Retina (tissue), 1 donor: ENCODE results near the gene PRKAR1B.

ENCODE experiments used
- DNase-seq: peaks from one replicate; pipeline ENCODE4 v3.0.0-alpha.2; 2016

Gene PRKAR1B

DNA sequence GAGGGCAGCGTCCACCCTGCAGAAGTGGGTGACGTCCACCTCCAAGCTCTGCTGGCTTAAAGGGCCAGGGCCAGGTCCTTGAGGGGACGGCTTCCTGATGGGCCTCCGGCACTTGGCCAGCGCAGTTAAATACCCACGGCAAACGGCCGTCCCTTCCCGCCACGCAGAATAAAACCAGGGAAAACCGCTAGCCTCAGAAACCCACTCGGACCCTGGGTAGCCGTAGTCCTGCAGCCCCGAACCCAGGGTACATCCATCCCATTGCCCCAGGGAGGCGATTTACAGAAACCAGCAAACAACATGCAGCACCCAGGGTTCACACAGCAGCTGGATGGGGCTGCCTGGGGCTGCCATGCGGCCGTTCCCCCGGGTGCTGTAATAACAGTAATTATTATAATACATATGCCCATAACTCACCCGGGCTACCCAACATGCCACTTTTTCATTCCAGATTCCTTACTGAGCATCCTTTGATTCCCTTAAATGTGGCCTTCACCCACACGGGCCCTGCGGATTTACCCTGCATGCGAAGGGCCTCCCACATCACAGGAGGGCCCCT lies 126.0 kb downstream of the PRKAR1B start:
- DNase-seq = no peak

DNA sequence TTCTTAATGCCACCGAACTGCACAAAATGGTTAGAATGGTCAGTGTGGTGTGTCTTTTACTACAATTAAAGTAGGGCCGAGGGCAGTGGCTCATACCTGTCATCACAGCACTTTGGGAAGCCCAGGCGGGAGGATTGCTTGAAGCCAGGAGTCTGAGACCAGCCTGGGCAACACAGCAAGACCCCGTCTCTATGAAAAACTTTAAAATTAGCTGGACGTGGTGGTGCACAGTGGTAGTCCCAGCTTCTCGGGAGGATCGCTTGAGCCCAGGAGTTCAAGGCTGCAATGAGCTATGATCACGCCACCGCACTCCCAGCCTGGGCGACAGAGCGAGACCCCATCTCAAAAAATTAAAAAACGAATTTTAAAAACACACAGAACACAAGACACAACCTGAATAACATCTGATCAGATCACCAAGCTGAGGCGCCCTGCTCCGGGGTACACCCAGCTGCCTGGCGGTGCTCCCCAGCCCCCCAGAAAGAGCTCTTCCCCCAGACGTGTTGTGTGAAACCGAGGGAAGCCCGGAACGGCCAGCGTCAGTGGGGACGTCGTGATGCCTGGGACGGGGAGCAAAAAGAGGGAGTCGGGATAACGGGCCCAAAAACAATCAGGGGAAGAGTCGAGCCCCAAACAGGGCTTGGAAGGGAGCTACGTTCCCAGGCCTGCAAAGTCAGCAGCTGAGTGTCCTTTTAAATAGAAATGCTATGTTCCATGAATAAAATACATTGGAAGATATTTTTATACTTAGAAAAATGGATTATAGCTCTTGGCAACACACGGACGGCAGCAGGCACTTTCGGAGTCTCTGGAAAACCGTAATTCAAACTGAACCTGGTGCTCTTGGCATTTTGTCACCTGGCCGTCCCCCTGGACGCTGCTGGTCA lies 126.7 kb downstream of the PRKAR1B start:
- DNase-seq = no peak

DNA sequence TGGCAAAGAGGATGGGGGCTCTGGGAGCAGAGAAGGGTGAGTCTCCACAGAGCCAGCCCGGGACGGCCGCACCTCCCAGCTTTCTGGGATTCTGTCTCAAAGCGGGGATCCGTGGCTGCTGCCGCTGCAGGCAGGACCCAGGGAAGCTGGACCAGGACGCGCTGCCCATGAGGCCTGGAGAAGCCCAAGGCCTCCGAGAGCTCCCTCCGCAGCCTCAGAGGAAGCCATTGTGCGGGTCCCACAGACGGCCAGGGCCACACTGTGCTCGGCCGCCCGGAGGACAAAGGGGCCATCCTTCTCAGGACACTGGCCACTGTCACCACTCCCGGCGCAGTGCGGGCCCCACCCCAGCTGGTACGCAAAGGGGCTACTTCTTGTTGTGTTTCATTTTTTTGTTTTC lies 128.2 kb downstream of the PRKAR1B start:
- DNase-seq = no peak

DNA sequence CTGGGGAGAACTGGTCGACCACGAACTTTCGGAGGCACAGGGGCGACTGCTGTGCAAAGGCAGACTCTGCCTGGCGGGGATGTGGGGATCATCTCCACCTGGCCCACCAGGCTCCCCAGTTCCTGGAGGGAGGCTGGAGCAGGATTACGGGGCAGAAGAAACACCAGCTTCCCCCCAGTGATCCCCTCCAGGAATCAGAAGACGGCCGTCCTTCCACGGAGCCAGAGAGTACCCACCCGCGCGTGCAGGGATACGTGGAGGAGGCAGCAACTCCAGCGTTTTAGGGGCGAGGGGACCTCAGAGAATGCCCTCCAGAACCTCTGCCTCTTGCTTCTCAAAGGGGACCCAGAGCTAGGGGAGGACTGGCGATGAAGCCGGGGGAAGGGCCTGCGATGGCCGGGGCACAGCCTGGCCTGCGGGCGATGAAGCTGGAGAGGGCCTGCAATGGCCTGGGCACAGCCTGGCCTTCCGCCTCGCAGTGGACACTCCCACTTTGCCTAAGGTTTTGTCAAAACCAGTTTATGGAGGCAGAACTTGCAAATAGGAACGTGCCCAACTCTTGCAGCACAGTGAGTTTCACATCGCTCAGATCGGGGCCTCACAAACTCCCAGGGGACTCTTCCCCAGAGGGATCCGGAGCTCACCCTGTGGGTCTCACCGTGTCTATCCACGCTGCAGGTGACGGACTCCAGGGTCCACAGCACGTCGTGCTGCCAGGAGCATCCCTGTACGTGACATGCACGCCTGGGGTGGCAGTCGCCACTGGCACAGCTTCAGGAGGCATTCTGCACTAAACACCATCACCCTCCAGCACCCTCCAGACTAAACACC lies 129.5 kb downstream of the PRKAR1B start:
- no peak for DNase-seq

DNA sequence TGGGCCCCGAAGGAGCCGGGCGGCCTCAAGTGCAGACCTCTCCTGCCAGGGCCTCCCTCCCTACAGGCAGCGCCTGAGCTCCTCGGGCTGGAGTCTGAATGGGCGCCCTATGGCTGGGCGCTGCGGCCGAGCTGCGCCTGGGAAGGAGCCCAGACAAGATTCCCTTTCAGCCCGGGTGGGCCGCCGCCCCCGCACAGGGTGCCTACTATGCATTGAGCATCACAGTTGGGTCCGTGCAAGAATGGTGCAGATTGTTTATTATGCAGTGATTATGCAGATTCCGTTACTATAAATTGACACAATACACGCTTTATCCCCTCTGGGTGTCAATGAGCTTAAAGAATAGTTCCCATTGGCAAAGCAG lies 130.3 kb downstream of the PRKAR1B start:
- DNase-seq = no peak

DNA sequence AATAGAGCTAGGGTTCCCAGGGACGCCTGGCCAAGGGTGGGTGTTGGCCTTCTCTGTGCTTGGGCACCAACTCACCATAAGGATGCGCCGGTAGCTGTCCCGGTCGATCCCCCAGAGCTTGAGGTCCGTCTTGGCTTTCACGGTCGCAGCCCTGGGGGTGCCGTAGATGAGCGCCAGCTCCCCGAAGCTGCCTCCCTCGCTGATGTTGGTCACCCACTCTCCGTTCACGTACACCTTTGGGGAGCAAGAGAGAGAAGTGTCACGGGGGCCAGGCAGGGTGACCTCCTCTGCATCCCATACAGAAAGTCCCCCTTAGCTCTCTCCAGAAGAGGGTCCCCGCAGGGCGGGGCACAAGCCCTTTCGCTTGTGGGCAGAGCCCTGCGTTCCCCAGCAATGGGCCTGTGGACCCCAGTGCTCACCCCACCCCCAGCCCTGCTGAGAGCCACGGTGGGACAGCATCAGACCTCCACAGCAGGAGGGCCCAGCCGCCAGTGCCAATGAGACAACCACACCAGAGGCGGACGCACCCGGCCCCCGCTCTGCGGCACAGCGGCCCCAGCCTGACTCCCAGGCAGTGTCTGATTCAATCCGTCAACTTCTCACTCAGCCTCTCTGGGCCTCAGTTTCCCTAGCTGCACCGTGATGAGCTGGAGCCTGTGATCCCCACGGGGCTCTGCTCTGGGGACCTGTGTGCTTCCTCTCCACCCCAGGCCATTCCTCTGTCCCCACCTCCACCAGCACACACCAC lies 130.8 kb downstream of the PRKAR1B start:
- no peak for DNase-seq

DNA sequence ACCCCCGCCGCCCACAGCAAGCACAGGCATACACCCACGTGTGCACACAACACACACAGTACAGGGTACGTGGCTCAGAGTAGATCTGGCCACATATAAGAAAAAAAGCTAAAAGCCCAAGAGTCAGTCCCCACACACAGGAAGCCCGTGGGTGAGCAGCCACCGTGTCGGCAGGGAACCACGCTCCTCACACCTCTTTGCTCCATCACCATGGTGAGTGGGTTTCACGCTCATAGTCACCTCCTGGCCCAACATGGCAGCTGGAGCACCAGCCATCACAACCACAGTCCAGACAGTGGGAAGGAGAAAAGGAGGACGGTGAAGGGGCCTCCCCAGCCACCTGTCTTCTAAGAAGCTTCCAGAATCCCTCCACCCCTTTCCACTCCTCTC lies 131.5 kb downstream of the PRKAR1B start:
- DNase-seq = no peak

DNA sequence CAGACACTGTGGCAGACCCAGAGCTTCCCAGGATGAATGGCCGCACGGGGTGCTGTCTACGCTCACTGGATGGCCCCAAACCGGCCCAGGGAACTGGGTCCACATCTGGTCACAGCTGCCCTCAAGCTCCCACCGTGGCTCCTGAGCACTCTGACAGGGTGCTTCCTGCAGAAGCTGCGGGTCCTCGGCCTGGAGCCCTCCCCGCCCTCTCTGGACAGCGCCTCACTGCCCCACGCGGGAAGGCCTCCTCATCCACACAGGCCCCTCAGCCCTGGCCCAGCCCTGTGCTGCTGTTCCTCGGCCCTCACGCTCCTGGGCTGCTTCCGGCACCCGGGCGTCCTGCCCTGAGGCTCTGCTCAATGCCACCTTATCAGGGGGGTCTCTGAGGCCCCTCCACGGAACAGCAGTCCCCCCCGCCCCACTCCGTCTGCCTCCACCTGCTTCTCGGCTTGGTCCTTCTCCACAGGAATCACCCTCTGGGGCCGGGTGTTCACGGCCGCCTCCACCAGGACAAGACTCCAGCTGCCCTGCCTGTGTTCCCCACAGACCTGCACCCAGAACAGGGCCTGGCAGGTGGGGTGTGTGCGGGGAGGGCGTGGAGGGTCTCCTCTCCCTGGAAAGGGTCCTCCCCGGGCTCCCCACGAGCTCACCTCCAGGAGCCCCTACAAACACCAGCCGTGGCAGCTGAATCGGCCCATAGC lies 132.0 kb downstream of the PRKAR1B start:
- DNase-seq = no peak

DNA sequence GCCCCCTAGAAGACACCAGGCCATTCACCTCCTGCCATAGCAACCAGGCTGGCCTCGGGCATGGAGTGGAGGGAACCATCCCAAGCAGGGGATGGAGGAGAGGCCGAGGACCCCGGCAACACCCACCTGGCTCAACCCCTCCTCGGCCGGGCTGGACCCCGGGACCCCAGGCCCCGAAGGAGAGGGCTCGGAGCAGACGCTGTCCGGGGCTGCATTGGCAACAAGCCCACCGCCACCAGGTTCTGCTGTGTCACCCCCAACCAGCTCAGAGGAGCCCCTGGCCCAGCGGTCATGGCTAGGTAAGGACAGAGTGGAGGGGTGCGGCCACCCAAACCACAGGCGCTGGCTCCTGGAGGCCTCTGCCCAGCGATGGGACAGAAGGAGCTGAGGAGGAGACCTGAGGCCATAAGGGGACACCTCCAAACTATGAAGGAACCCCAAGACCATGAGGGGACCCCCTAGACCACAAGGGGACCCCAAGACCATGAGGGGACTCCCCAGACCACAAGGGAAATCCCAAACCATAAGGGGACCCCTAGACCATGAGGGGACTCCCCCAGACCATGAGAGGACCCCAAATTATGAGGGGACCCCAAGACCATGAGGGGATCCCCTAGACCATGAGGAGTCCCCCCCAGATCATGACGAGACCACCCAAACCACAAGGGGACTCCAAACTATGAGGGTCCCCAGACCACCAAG lies 132.7 kb downstream of the PRKAR1B start:
- DNase-seq = no peak

DNA sequence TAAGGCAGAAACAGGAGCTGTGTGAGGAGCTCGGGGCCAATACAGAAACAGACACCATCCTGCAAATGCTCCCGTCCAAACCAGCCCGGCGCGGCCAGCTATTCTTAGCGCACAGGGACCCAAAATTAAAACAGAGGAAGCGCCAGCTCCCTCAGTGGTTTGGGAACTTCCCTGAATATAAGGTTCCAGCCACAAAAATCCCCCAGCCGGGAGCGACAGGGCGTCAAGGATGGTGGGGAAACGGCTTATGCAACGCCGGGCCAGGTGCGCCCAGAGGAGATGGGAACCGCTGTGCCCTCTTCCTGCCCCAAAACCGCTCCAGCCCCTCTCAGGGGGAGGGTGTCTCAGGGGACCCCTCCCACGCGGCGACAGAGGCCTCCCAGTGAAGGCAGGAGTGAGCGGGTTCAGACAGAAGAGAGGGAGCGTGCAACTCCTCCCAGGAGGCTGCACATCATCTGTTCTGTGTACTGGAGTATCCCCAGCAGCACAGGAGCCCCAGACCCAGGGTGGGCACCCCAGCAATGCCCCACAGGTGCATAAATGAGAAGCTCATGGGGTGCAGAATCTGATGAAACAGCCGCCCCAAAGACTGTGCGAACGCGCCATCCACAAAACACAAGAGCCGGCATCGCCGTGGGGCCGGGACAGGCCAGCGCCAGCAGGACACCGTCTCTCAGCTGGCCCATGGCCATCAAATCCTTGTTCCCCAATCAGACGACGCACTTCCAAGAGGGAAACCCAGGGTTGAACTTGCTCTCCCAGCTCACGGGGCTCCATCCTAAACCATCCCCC lies 133.6 kb downstream of the PRKAR1B start:
- no peak for DNase-seq

DNA sequence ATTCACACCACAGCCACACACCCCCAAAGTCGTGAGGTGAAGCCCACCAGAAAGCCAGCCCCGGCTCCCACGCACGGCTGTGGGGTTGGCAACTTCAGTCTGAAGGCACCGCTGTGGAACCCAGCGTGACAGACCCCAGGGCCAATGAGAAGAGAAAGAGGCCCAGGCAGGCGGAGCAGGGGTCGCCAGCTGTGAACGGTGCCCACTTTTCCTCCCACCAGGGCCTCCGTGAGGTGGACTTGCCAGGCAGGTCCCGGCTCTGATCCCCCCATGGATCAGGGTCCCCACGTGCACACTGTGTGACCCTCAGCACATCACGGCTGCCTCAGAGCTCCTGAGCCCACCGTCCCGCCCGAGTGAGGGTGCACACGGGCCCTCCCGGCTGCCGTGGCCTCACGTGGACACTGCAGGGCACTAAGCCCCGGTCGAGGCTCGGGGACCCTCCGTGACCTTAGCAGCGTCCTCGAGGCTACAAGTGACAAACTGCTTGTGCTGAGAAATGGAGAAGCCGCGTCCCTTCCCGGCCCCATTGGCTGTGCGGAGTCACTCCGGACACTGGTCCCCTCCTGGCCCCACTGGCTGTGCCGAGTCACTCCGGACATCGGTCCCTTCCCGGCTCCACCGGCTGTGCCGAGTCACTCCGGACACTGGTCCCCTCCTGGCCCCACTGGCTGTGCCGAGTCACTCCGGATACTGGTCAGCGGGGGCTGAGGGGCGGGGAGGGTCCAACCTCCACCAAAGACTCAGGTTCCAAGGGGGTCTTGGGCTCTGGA lies 135.0 kb downstream of the PRKAR1B start:
- DNase-seq = no peak

DNA sequence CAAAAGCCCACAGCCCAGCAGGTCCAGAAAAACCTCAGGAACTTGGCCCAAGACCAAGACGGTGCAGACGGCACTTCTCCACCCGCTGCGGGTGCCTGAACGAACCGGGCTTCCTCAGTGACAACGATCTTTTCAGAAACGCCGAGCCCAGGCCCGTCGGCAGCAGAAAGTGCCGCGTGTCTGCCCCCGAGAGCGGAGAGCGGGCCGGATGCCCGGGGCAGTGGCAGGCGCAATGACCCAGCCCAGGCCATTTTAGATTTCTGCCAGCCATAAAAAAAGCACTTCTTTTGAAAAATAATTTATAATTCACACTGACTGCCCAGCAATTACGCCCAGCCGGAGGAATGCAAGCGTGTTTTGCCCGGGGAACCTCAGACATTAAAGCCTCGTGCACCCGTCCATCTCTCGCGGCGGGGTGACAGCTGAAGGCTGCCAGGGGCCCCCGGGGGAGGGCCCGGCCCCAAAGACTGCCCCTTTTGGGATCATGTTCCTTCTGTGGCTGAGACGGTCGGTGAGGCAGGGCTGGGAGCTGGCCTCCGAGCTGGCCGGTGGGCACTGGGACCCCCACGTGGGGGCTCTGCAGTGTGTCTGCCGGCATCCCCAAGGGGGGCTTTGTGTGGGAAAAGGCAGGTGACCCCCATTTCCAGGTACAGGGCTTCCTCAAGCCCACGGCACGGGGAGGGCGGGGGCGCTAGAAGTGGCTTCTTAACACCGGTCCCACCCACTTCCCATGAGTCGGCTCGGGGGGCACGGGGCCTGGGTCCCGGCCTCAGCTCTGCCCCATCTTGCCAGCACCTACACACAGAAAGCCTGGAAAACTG lies 136.1 kb downstream of the PRKAR1B start:
- DNase-seq = no peak

DNA sequence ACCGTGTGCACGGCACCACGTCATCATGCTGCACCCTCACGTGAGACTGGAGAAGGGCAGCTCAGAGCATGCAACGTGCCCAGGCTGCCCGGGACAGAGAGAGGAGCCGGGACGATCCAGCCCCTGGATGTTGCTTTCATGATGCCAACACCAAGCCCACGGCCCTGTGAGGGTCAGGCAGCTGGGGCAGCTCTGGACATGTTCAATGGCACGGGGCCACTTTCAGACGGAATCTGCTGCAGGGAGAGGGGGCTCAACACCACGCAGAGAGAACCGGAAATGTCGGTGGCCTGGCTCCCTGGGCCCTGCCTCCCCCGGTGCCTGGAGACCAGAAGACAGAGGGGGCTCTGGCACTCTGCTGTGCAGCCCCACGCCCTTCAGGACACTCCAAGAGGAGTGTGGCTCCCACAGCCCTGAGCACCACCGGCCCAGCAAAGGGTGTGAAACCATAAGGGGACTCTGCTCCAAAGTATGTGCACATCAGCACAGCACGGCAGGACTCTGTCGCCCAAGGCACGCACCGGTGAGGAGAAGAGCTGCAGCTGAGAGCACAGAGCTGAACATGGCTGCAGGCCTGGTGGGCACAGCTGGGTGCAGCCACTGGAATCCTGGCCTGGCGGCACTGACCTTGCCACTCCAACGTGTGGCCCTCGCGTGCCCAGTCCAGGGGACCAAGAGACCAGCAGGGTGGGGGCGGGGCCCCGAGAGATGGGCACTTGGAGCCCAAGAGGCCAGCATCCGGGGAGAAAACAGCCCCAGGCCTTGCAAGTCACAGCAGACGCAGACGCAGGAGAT lies 137.1 kb downstream of the PRKAR1B start:
- no peak for DNase-seq

DNA sequence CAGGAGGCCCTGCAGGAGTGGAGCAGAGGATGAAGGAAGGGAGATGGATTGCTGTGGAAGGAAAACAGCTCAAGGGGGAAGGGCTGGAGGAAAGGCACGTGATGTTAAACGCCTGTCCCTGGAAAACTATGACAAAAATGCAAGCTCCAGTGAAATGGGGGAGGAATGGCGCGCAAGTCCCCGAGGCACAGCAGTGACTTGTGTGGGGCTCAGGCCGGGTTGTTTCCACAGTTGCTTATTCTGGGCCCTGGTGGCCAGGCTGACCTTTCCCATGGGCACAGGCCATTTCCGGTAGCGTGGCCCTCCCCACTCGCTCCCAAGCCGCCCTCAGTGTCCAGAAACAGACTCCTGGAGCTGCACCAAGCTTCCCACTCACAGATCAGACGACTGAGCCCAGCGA lies 139.3 kb downstream of the PRKAR1B start:
- DNase-seq = no peak

DNA sequence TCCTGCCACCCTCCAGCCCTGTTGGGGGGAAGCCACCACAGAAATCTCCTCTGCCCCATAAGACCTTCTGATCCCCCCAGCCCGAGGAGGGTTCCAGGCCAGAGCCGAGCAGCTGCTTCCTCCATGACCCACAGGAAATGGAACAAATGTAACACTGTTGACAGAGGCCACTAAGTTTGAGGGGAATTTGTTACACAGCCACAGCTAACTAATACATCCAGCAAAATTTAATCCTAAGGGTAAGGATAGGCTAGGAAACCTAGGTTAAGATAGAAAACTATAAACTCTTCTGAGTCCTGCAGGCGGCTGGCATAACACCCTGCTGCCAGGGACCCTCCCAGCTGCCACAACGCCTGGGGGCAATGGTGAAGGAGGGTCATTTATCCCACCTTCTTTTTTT lies 140.6 kb downstream of the PRKAR1B start:
- DNase-seq = no peak

DNA sequence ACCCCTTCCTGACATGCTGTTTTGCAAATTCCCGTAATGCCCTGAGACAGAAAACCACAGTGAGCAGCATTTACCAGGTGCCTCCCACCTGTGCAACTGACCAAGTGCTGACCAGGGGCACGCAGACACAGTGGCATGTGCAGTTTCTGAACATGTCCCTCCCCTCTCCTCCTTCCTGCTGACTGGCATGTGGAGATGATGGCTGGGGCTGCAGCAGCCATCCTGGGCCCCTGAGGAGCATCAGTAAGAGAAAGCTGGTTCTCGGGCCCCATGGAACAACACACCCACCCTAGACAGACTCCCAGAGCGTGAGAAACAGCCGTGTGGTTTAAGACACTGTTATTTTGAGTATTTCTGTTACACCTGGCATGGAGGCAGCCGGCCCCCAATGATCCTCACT lies 141.2 kb downstream of the PRKAR1B start:
- no peak for DNase-seq

DNA sequence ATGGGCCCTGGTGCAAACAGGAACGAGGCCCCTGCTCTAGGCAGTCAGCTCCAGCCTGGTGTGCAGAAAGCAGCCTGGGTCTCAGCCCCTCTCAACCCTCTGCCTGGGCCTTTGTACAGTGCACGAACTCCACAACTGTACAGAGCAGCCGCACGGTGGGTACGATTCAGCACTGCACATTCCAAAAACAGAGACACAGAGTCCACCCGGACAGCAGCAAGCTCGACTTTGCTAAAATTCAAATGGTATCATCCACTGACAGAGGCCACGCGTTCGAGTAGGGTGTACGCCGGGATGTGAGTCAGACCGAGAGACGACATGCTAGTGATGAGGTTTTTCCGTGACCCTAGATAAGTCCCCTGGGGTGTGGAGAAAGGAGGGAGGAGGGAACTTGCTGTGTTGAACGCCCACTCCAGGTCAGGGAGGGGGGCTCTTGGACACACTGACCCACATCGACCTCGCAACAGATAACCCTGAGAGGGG lies 141.8 kb downstream of the PRKAR1B start:
- no peak for DNase-seq

DNA sequence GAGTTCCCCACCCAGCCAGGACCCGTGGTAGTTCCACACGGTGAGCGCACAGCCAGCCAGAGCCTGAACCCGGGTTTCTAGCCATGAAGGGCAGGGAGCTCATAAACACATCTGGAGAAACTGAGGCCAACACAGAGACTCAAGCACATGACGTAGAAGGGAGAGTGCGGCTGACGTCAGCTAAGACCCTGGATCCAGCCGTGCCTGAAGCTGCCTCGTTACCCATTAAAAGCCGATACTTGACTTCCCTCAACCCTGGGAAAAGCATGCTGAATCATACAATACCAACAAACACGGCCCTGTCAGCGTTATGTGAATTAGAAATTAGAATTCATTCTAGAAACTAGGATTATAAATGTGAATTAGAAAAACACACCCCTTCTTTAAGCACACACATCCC lies 142.3 kb downstream of the PRKAR1B start:
- DNase-seq = no peak
